ENCODE results near the gene MRPL43.

DNA sequence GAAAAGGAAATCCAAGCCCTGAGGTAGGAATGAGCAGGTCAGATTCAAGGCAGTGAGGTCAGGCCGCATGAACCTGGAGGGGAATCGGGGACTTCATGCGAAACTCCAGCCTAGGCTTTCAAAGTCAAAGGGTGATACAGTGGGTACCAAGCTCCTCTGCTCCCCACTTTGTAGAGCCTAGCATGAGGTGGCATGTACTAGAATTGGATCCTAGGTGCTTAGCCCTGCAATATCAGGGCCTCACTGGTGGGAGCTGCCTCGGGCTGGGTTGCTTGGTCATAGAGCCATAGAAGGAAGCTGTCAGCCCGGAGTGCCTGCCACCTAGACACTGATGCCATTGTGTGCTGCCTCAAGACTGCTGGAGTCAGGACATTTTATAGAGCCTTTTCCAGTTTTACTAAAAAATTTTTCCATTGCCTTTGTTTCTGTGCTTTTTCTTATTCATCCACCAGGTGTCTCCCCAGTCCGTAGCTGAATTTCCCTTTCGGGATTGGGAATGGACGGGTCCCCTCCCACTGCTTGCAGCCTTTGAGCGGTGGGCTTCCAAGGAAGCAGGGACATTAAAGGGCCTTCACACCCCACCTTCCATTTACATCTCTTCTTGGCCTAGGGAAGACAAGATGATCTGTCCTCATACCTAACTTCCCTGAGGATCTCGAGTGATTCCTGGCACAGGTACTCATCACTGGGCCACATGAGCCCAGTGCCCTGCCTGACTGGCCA lies 6.8 kb upstream of the MRPL43 start:
- TF ChIP-seq, protein P1, sequence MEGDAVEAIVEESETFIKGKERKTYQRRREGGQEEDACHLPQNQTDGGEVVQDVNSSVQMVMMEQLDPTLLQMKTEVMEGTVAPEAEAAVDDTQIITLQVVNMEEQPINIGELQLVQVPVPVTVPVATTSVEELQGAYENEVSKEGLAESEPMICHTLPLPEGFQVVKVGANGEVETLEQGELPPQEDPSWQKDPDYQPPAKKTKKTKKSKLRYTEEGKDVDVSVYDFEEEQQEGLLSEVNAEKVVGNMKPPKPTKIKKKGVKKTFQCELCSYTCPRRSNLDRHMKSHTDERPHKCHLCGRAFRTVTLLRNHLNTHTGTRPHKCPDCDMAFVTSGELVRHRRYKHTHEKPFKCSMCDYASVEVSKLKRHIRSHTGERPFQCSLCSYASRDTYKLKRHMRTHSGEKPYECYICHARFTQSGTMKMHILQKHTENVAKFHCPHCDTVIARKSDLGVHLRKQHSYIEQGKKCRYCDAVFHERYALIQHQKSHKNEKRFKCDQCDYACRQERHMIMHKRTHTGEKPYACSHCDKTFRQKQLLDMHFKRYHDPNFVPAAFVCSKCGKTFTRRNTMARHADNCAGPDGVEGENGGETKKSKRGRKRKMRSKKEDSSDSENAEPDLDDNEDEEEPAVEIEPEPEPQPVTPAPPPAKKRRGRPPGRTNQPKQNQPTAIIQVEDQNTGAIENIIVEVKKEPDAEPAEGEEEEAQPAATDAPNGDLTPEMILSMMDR (IDR thresholded peaks at IDR 0.05) = peak; percentile 61 to 69 (median 63)
- no peak for TF ChIP-seq POLR2A (IDR thresholded peaks at IDR 0.05)

All from right lobe of liver (tissue), 4 donors.